Activated CD8-positive, alpha-beta memory T cell treated with anti-CD3 and anti-CD28 coated beads, Interleukin-2, amount 50 U/mL, for 24 hours (primary cell): ENCODE measurements around the gene CSF1R.
"Not testable (repeated sequence)": the region's sequence is repeated elsewhere in the genome, so short reads cannot be mapped to it uniquely, and the experiment has no call there.

Experiments used
- DNase-seq: peaks from one replicate; pipeline ENCODE4 v3.0.0-alpha.2; 2020; ENCODE audit errors: extremely low read depth

Gene CSF1R

DNA sequence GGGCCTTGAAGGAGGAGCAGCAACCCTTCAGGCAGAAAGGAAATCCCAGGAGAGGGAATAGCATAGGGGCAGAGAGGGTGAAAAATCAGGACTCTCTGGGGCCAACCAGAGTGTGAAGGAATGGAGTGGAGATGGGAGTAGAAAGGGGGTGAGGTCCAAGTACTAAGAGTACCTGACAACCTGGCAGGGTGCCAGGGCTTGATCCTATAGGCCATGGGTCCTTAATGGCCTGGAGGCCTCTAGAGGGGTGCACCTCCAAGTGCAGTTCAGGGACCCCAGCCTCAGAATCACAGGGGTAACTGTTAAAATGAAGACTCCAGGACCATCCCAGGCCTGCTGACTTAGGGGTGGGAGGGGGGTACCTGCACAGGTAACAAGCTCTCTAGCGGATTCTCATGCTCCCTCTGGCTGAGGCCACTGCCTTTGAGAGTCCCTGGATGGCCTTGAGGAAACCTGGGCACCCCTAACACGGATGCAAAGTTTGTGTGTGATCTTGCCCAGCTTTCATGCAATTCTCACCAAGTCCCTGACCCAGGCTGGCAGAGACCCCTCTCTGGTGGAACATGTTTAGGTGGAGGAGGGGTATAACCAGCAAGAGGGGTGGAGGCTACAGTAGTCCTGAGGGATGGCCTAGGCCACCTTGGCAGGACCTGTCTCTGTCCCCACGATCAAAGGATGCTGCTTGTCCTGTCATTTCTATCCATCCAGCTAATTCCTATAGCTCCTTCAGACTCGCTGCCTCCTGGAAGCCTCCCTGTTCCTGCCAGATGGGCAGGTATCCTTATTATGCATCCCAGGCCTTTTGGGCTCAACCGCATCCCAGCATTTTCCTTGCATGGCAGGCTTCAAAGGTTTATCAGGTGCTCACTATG lies 17.6 kb upstream of the CSF1R start:
- no peak for DNase-seq

- no peak for DNase-seq
Observed at GRCh38 chr5:150101023-150101422, 14.7 kb upstream of the CSF1R start.

DNA sequence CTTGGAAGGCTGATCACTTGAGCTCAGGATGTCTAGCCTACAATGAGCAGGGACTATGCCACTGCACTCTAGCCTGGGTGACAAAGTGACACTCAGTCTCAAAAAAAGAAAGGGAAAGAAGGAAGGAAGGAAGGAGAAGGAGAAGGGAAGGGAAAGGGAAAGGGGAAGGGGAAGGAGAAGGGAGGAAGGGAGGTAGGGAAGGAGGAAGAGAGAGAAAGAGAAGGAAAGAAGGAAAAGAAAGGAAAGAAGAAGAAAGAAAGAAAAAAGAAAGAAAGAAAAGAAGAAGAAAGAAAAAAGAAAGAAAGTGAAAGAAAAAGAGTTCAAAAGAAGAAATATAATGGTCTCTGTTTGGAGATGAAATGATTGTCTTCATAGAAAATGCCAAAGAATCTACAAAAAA lies 10.8 kb upstream of the CSF1R start:
- DNase-seq: no peak

DNA sequence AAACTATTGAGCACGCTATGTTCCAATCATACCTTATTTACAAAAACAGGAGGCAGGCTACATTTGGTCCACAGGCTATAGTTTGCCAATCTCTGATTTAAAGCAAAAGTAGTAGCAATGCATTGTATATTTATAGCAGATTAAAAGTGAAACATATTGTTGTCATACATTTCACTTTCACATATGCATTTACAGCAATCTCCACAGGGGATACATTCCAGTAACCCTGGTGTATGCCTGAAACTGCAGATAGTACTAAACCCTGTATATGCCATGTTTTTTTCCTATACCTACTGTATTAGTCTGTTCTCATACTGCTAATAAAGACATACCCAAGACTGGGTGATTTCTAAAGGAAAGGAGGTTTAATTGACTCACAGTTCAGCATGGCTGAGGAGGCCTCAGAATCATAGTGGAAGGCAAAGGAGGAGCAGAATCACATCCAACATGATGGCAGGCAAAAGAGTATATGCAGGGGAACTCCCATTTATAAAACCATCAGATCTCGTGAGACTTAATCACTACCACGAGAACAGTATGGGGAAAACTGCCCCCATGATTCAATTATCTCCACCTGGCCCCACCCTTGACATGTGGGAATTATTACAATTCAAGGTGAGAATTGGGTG lies 5.9 kb upstream of the CSF1R start:
- no peak for DNase-seq

DNA sequence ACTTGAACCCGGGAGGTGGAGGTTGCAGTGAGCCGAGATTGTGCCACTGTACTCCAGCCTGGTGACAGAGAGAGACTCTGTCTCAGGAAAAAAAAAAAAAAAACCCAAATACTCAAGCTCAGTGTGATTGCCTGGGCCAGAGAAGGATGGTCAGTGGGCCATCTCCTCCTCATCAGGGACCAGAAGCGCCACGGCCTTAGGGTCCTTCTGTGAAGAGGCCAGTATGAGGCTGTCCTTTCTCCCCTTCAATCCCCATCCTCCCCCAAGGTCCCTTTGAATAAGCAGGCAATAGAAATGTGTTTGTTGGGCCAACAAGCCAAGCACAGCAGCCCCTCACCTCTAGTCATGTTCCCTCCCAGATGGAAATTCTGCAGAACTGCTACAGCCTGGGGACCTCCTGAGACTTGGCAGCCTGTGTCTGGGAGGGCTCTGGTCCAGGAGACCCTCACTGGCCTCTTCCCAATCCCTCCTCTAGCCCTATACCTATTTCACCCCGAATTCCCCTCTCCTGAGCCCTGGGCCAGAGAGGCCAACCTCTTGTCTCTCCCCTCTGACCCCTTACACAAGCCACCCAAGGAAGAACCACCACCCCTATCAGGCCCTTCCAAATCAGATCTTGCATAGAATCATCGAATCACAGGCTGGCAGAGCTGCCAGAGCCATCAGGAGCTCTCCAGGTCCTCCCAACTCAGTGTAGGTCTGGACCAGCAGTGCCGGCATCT lies 1.0 kb downstream of the CSF1R start:
- DNase-seq: no peak

DNA sequence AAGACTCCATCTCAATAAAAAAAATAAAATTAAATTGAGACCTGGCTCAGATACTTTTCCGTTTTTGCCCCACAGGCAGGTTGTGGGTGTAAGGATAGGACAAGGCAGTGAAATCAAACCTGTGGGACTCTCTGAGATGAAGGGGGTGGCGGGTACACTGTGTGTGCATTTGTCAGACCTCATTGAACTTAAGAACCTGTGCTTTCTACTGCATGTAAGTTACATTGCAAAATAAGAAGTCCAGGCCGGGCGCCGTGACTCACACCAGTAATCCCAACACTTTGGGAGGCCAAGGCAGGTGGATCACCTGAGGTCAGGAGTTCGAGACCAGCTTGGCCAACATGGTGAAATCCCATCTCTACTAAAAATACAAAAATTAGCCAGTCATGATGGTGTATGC lies 1.6 kb downstream of the CSF1R start:
- DNase-seq: not testable (repeated sequence)

DNA sequence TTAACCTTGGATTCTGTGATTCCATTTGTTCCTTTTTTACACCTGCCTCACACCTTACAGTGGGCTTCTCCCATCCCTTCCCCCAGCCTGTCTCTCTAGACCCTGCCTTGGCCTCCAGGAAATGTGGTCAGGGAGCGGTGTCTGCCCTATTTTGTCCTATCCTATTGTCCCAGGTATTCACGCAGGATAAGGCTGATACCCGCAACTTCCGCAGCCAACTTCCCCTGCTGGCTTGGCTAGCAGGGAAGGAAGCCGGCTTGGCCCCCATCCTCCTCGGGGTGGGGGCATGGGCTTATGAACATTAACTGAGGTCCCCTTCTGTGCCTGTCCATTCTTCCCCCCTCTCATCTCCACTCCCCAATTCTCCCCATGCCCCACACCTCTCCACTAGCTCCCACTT lies 3.5 kb downstream of the CSF1R start:
- DNase-seq: no peak

GRCh38 chr5:150082374-150082773 lies 4.0 kb downstream of the CSF1R start:
- no peak for DNase-seq

DNA sequence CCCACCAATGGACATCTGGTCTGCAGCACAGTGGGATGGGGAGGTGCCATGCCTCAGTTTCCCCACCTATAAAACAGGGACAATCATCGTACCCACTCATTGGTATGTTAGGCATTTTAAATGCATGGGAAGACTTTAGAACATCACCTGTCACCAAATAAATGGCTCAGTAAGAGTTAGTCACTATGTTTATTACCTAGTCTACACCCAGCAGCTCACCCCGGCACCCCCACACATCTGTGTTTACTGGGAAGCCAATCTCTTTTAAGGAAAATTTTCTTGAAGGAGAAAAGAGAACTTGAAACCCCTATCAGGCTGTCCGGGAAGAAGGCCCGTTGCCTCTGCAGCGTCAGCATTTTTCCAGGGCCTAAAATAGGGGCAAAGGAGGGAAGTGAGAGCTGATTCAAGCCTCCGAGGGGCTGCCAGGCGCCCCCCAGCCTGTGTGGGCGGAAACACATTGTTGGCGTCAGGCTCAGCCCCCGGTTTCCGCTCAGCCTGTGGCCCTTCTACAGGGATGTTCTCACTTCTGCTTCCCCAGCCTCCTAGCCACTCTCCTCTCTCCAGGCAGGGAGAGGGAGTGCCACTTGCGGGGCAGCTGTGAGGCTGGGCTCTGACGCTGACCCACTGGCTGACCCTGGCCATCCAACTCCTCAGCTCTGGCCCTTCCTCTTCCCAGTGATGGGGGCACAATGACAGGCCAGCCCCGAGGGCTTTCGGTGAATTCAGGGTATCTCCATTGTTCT lies 4.6 kb downstream of the CSF1R start:
- no peak for DNase-seq

- no peak for DNase-seq
Observed at GRCh38 chr5:150080696-150081435, 5.5 kb downstream of the CSF1R start.

GRCh38 chr5:150079909-150080461 lies 6.4 kb downstream of the CSF1R start:
- DNase-seq: no peak

DNA sequence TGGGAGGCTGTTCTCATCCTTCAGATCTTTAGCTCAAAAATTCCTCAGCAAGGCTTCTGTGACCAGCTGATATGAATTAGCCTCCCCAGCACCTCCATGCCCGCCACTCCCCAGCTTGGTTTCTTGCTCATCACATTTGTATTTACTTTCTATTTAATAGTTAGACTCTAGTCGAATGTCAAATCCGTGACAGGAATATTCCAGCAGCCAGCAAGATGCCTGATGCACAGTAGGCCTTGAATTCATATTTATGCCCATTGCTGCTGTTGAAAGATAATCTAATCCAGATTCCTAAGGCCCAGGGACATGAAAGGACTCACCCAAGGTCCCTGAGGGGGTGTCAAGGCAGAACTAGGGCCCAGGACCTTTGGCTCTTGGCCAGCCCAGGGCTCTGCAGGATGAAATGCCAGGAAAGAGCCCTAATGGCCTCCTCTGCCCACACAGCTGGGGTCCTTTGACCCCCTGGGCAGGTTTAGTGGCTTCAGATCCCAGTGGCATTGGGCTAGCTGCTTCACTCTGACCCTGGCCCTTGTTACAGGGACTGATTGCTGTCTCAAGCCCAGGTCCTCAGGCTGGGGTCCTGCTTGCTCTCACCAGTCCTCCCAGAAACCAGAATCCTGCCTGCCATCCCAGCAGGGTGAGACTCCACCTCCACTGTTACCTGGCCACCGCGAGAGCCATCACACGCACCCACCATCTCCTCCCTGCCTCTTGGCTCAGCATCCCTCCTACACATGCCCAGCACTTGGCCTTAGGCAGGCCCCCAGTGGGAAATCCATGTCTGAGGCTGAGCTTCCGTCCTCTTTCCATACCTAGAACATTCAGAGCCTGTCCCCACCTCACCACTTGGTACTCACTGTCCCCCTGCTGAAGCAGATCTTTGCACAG lies 7.3 kb downstream of the CSF1R start:
- DNase-seq: no peak

- no peak for DNase-seq
Observed at GRCh38 chr5:150077996-150078801, 8.2 kb downstream of the CSF1R start.

DNA sequence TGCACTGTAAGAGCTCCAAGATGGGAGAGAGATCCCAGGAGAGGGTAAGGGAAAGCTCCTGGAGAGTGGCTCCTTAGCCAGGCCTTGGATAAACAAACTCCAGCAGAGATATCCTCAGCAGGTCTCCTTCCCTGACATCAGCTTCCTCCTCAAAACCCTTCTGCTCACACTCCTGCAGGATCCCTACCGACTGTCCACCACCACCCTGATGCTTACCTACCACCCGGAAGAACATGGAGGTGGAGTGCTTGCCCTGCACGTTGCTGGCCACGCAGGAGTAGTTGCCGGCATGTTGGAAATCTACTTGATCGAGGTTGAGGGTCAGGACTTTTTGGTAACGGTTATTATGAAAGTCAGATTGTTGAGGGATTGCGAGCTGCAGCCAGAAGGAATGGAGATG lies 9.3 kb downstream of the CSF1R start:
- DNase-seq: no peak

- DNase-seq: no peak
Observed at GRCh38 chr5:150075806-150076205, 10.5 kb downstream of the CSF1R start.

DNA sequence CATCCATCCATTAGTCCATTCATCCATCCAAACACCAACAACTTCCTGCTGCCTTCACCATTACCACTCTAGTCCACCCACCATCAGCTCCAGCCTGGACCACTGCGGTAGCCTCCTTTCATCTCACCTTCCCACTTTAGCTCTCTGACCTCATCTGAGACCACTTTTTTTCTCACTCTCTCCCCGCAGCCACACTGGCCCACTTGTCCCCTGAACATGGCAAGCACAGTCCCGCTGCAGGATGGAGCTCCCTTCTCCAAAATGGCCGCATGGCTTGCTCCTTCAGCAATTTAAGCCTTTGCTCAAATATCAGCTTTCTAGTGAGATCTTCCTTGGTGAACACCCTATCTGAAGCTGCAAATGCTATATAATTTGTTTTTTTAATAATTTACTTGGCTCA lies 11.1 kb downstream of the CSF1R start:
- DNase-seq: no peak

DNA sequence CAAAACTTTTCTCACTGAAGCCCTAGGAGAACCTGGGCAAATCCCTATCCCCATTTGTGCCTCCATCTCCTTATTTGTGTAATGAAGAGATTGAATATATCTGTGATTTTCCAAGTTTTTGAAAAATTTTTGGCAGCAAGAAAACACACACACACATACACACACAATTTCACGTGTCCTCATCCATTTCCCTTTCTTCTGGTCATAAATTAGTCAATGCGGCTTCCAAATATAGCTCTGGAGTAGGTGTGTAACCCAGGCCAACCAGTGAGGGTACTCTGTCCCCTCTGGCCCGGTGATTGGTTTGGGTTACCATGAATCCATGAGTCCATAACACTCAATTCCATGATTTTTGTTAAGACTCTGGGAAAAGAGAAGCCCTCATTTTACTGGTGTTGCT lies 12.7 kb downstream of the CSF1R start:
- DNase-seq: no peak

DNA sequence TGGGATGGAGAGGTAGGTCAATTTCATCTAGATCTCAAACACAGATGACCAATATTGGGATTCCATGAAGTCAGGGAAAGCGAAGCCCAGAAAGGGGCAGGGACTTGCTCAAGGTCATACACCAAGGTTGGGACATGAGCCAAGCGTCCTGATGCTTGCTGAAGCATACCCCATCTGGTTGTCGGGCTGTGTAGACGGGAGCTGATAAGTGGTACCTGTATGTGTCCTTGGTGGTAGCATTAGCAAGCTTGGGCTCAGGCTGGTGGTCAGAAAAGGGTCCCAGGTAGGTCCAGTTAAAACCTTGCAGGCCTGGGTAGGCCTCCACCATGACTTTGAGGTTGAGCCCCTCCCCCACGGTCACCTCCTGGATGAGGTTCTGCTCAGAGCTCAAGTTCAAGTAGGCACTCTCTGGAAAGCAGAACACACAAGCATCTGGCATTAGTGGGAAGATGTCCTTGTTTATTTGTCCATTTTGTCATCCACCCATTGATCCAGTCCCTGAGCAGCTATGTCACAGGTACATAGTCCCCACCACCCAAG lies 13.2 kb downstream of the CSF1R start:
- DNase-seq: no peak

- DNase-seq: no peak
Observed at GRCh38 chr5:150070821-150071220, 15.5 kb downstream of the CSF1R start.
